Type B pancreatic cell (in vitro differentiated cells): ENCODE results near the gene TSGA10. TPM values are rescaled to one million over a fixed set of nuclear protein-coding genes. Genes with fewer than 3 reads are reported as not detected.

Experiments used
- DNase-seq: peaks from one replicate; pipeline ENCODE4 v3.0.0; 2021; ENCODE audit warnings: mixed read lengths; ENCODE audit not compliant: unreplicated experiment; ENCODE audit errors: extremely low spot score
- H3K27ac Mint-ChIP-seq: 2 replicates; pipeline ENCODE4 v1.8.0; 2021; ENCODE audit warnings: mild to moderate bottlenecking, mixed read lengths
- H3K27me3 Mint-ChIP-seq: 2 replicates; pipeline ENCODE4 v1.8.0; 2021; ENCODE audit warnings: mixed read lengths
- H3K36me3 Mint-ChIP-seq: 2 replicates; pipeline ENCODE4 v1.8.0; 2021; ENCODE audit warnings: mixed read lengths
- H3K4me1 Mint-ChIP-seq: one replicate; pipeline ENCODE4 v1.8.0; 2021; ENCODE audit warnings: mixed read lengths; ENCODE audit not compliant: unreplicated experiment
- H3K4me3 Mint-ChIP-seq: 2 replicates; pipeline ENCODE4 v1.8.0; 2021; ENCODE audit warnings: mild to moderate bottlenecking, mixed read lengths
- H3K9me3 Mint-ChIP-seq: 2 replicates; pipeline ENCODE4 v1.8.0; 2021; ENCODE audit warnings: mixed read lengths
- CTCF ChIP-seq: fragments of 200-600 bp; sonication (generic); conservative IDR thresholded peaks from 2 replicates; pipeline ENCODE4 v1.5.0; 2021; ENCODE audit warnings: antibody characterized with exemption, mild to moderate bottlenecking
- total RNA-seq: library from RNA; stranded (reverse); gene quantifications from 2 replicates; pipeline ENCODE4 v1.2.1, GENCODE V29; 2021; ENCODE audit warnings: low replicate concordance

TSGA10 gene
- total RNA-seq, 1 donor from 2014 or later = 7.4 TPM

DNA sequence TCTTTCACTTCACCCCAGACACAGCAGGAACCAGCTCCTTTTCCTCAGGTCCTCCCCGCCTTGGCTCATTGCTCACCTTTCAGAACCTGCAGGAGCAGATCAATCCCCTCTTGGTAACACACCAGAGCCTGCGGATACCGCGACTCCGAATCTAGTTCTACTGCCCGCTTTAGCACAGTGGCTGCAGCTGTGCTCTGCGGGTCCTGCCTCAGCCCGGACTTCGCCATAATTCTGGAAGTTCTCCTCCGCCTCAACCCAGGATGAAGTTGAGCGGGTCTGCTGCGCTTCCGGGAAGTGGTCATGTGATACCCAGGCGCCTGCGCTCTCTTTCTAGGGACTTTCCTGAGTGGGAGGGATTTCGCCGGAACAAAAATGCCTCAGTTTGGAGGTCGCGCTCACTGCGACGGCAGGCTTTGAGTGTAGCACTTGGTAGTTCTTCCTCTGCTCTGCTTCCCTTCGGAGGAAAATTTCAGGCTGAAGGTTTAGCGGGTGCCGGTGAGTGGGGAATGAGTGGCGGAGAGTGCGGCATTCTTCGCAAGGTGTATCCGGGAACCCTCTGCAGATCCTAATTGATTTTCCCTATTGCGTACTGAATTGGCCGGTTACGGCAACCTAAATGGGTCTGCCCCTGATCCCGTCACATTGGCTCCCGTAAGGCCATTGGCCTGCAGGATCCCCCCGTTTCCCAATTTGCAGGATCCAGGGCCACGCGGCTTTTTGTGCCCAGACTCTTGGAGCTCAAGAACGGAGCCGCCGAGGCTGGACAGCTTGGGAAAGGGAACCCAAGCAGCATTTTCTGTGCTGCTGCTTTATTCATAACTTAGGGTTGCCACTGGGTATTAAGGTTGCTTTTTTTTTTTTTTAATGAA lies 26.2 kb upstream of the TSGA10 start, which contains the start of the genes MITD1 and MRPL30:
MITD1 (minus strand) TSS at position 304 of the 869 bp plus-strand sequence; CDS start at position 227, 77 bp downstream.
MRPL30 (plus strand) TSS at position 430 of the 869 bp plus-strand sequence. CDS start 5,020 bp downstream, outside the sequence.
- Mint-ChIP-seq H3K36me3 (peaks cover 4% of the 10 kb centered on the region), H3K27ac (peak within 1 kb of the TSS; percentile 94), H3K9me3 (no peaks in the 10 kb centered on the region), H3K27me3 (no peaks in the 10 kb centered on the region), H3K4me3 (peak within 1 kb of the TSS; percentile 100), H3K4me1 (peaks cover 37% of the 10 kb centered on the region)
- TF ChIP-seq CTCF = no peak
- peak; percentile 91 for DNase-seq

- H3K27me3 Mint-ChIP-seq = no peaks in the 10 kb centered on the region
- no peak for TF ChIP-seq CTCF
- no peak for DNase-seq
- no peaks in the 10 kb centered on the region for H3K4me1 Mint-ChIP-seq
- no peak overlapping the region for H3K4me3 Mint-ChIP-seq
- H3K36me3 Mint-ChIP-seq = peaks cover 5% of the 10 kb centered on the region
- no peaks in the 10 kb centered on the region for H3K9me3 Mint-ChIP-seq
- no peak overlapping the region for H3K27ac Mint-ChIP-seq
These were observed 16.8 kb upstream of the TSGA10 start for GRCh38 chr2:99171377-99172140.

GRCh38 chr2:99169534-99169933 lies 14.8 kb upstream of the TSGA10 start:
- H3K4me1 Mint-ChIP-seq = no peaks in the 10 kb centered on the region
- H3K27me3 Mint-ChIP-seq = no peaks in the 10 kb centered on the region
- H3K9me3 Mint-ChIP-seq = no peaks in the 10 kb centered on the region
- H3K4me3 Mint-ChIP-seq = no peak overlapping the region
- H3K36me3 Mint-ChIP-seq = peaks cover 5% of the 10 kb centered on the region
- no peak overlapping the region for H3K27ac Mint-ChIP-seq
- no peak for TF ChIP-seq CTCF
- DNase-seq = no peak

DNA sequence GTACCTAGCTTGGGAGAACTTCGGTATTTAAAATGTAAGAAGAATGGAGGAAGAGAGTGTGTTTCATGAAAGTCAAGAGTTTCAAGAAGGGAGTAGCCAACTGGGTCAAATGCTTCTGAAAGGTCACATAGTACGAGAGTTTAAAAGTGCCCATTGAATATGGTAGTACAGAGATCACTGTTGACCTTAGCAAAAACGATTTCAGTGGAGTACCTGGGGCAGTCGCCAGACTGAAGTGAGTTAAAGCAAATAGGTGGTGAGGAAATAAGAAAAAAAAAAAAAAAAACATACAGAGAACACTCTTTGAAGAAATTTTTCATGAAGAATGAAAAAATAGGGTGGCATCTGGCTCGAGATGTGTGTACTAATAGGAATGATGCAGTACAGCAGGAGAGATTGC lies 11.5 kb upstream of the TSGA10 start:
- Mint-ChIP-seq H3K9me3 (no peaks in the 10 kb centered on the region), H3K27ac (no peak overlapping the region)
- DNase-seq = no peak

More for the DNA sequence above, 11.5 kb upstream of the TSGA10 start:
- H3K4me1 Mint-ChIP-seq = no peaks in the 10 kb centered on the region
- no peak for TF ChIP-seq CTCF
- peaks cover 5% of the 10 kb centered on the region for H3K36me3 Mint-ChIP-seq
- H3K4me3 Mint-ChIP-seq = no peak overlapping the region
- no peaks in the 10 kb centered on the region for H3K27me3 Mint-ChIP-seq
